HepG2 (cell line): Measurements from ENCODE around the gene C11orf24. TPM values are rescaled to one million over a fixed set of nuclear protein-coding genes. Genes with fewer than 3 reads are reported as not detected.

Experiments
- ARID5B ChIP-seq: IDR thresholded peaks from 2 replicates; pipeline ENCODE4 v1.4.0; 2020; ENCODE audit warnings: mild to moderate bottlenecking, missing genetic modification reagents
- ATF5 ChIP-seq: sonication (generic); formaldehyde crosslinking; IDR thresholded peaks from 2 replicates; pipeline ENCODE4 v1.4.0; 2020; ENCODE audit warnings: mild to moderate bottlenecking, low read depth, missing genetic modification reagents
- EEA1 ChIP-seq: sonication (generic); formaldehyde crosslinking; IDR thresholded peaks from 2 replicates; pipeline ENCODE4 v1.5.1; 2020; ENCODE audit warnings: mild to moderate bottlenecking, missing genetic modification reagents, borderline replicate concordance
- ELF3 ChIP-seq: IDR thresholded peaks from 2 replicates; pipeline ENCODE4 v1.6.1; 2016; ENCODE audit warnings: missing genetic modification reagents, missing compliant biosample characterization
- GATAD2A ChIP-seq: IDR thresholded peaks from 2 replicates; pipeline ENCODE4 v1.6.1; 2016
- GTF2F1 ChIP-seq: fragments of 150-350 bp; IDR thresholded peaks from 2 replicates; pipeline ENCODE4 v1.6.1; 2014; ENCODE audit warnings: low read length
- HHEX ChIP-seq: IDR thresholded peaks from 2 replicates; pipeline ENCODE4 v1.6.1; 2016; ENCODE audit warnings: control low read depth
- IRX3 ChIP-seq: sonication (generic); formaldehyde crosslinking; IDR thresholded peaks from 2 replicates; pipeline ENCODE4 v1.8.1; 2023; ENCODE audit warnings: mild to moderate bottlenecking, low read depth, missing genetic modification reagents, borderline replicate concordance
- JUND ChIP-seq: sonication (generic); formaldehyde crosslinking; IDR thresholded peaks from 2 replicates; pipeline ENCODE4 v1.8.0; 2022; ENCODE audit warnings: mild to moderate bottlenecking, missing genetic modification reagents
- KDM5A ChIP-seq: fragments of 200-600 bp; sonication (generic); IDR thresholded peaks from 2 replicates; pipeline ENCODE4 v1.7.0; 2018; ENCODE audit warnings: antibody characterized with exemption, mild to moderate bottlenecking, low read length, borderline replicate concordance
- MAF1 ChIP-seq: sonication (generic); formaldehyde crosslinking; IDR thresholded peaks from 2 replicates; pipeline ENCODE4 v1.5.0; 2020; ENCODE audit warnings: missing genetic modification reagents, borderline replicate concordance
- MYC ChIP-seq: sonication (generic); formaldehyde crosslinking; IDR thresholded peaks from 2 replicates; pipeline ENCODE4 v1.9.0; 2021; ENCODE audit warnings: missing genetic modification reagents, borderline replicate concordance
- NFATC3 ChIP-seq: sonication (generic); formaldehyde crosslinking; IDR thresholded peaks from 2 replicates; pipeline ENCODE4 v1.5.1; 2020; ENCODE audit warnings: mild to moderate bottlenecking, missing genetic modification reagents
- NFKBIZ ChIP-seq: IDR thresholded peaks from 2 replicates; pipeline ENCODE4 v1.6.1; 2018; ENCODE audit warnings: missing genetic modification reagents, missing compliant biosample characterization
- NFYC ChIP-seq: IDR thresholded peaks from 2 replicates; pipeline ENCODE4 v1.6.1; 2016; ENCODE audit warnings: missing genetic modification reagents, missing compliant biosample characterization
- RXRB ChIP-seq: IDR thresholded peaks from 2 replicates; pipeline ENCODE4 v1.6.1; 2016; ENCODE audit warnings: borderline replicate concordance, missing genetic modification reagents, missing compliant biosample characterization
- SMAD3 ChIP-seq: sonication (generic); formaldehyde crosslinking; IDR thresholded peaks from 2 replicates; pipeline ENCODE4 v1.4.0; 2020; ENCODE audit warnings: missing genetic modification reagents
- SUZ12 ChIP-seq: fragments of 150-350 bp; IDR thresholded peaks from 2 replicates; pipeline ENCODE4 v1.6.1; 2014; ENCODE audit warnings: low read depth, low read length
- TFAP4 ChIP-seq: sonication (generic); IDR thresholded peaks from 2 replicates; pipeline ENCODE4 v1.6.1; 2016; ENCODE audit warnings: low read depth, borderline replicate concordance
- THAP7 ChIP-seq: sonication (generic); formaldehyde crosslinking; IDR thresholded peaks from 2 replicates; pipeline ENCODE4 v1.8.1; 2023; ENCODE audit warnings: mild to moderate bottlenecking, missing genetic modification reagents
- TMF1 ChIP-seq: sonication (generic); formaldehyde crosslinking; IDR thresholded peaks from 2 replicates; pipeline ENCODE4 v1.8.1; 2022; ENCODE audit warnings: low read depth, missing genetic modification reagents
- ZFP37 ChIP-seq: sonication (generic); formaldehyde crosslinking; IDR thresholded peaks from 2 replicates; pipeline ENCODE4 v1.4.0; 2020; ENCODE audit warnings: missing genetic modification reagents, borderline replicate concordance
- ZNF263 ChIP-seq: sonication (generic); formaldehyde crosslinking; IDR thresholded peaks from 2 replicates; pipeline ENCODE4 v1.4.0; 2020; ENCODE audit warnings: missing genetic modification reagents
- ZNF501 ChIP-seq: sonication (generic); formaldehyde crosslinking; IDR thresholded peaks from 2 replicates; pipeline ENCODE4 v1.5.1; 2020; ENCODE audit warnings: mild to moderate bottlenecking, moderate library complexity, missing genetic modification reagents
- ZNF557 ChIP-seq: sonication (generic); formaldehyde crosslinking; IDR thresholded peaks from 2 replicates; pipeline ENCODE4 v1.4.0; 2020; ENCODE audit warnings: missing genetic modification reagents
- ZSCAN25 ChIP-seq: sonication (generic); formaldehyde crosslinking; IDR thresholded peaks from 2 replicates; pipeline ENCODE4 v1.8.0; 2022; ENCODE audit warnings: mild to moderate bottlenecking, missing genetic modification reagents
- polyA plus RNA-seq, 8 experiments: library from polyadenylated mRNA; depleted of rRNA in 3 of 8; stranded (reverse) in 7 of 8; unstranded in 1 of 8; fragments of >200 nt; fragmentation: Illumina TruSeq in 4 of 8; extraction: Trizol in 4 of 8; gene quantifications; 2 replicates each; pipeline versions ENCODE4 v1.2.1 to v1.2.3, GENCODE V29; 2011 to 2016; ENCODE audit warnings: low read depth in 4 of 8, missing spikeins in 1 of 8, mixed read lengths in 1 of 8; ENCODE audit not compliant: insufficient read depth in 1 of 8
- total RNA-seq, 5 experiments: library from RNA; depleted of rRNA; stranded (reverse); fragments of >200 nt; fragmentation: Illumina TruSeq; extraction: Trizol; gene quantifications; 2 replicates each; pipeline ENCODE4 v1.2.3, GENCODE V29; 2016; ENCODE audit warnings: low read depth in 1 of 5

Gene C11orf24
- total and polyA plus RNA-seq, 2 of the 13 experiments (the other 11 are each of a cell fraction or from before 2014, with no cell fraction given), result 52.9 to 55.5 TPM

- TF ChIP-seq RXRB (CRISPR knock-in tag) (peak; percentile 95), GTF2F1 (no peak), ZNF557 (CRISPR knock-in tag) (no peak), ZNF263 (CRISPR knock-in tag) (peak; percentile 32), ELF3 (CRISPR knock-in tag) (peak; percentile 98), SMAD3 (CRISPR knock-in tag) (peak; percentile 96), ZFP37 (CRISPR knock-in tag) (peak; percentile 18; the same call in 1 of the 2 replicates), ZSCAN25 (CRISPR knock-in tag) (peak; percentile 78), JUND (0 out of 2 replicates have a peak, but pooled peaks have one; percentile 46), NFKBIZ (CRISPR knock-in tag) (peak; percentile 89; the same call in 1 of the 2 replicates), HHEX (CRISPR knock-in tag) (peak; percentile 72), SUZ12 (no peak), IRX3 (CRISPR knock-in tag) (no peak), NFATC3 (CRISPR knock-in tag) (peak; percentile 55; the same call in 1 of the 2 replicates), KDM5A (peak; percentile 58; the same call in 1 of the 2 replicates), TFAP4 (peak; percentile 75), ARID5B (peak; percentile 95), ATF5 (CRISPR knock-in tag) (no peak; the same call in 1 of the 2 replicates), EEA1 (CRISPR knock-in tag) (no peak), NFYC (no peak), ZNF501 (peak; percentile 87), MYC (CRISPR knock-in tag) (peak; percentile 55; the same call in 1 of the 2 replicates), TMF1 (no peak), THAP7 (CRISPR knock-in tag) (no peak; the same call in 1 of the 2 replicates), MAF1 (no peak), GATAD2A (peak; percentile 91)
Observed at GRCh38 chr11:68297812-68298658, 26.3 kb upstream of the C11orf24 start (continued).
